Breast epithelium (tissue), 4 donors: ENCODE measurements around the gene TMED9. TPM values are rescaled to one million over a fixed set of nuclear protein-coding genes. Genes with fewer than 3 reads are reported as not detected.
"Not testable (repeated sequence)": the region's sequence is repeated elsewhere in the genome, so short reads cannot be mapped to it uniquely, and the experiment has no call there.

Experiments used
- DNase-seq, 2 donors: peaks; one replicate each; pipeline ENCODE4 v3.0.0-alpha.2; 2019; ENCODE audit warnings: low spot score in 2 of 2
- H3K27ac ChIP-seq, 2 donors: fragments of 200-600 bp; sonication (generic) in 1 of 2; one replicate each; pipeline ENCODE4 v1.5.1; 2016 to 2019; ENCODE audit warnings: mild to moderate bottlenecking in 1 of 2
- H3K27me3 ChIP-seq, 2 donors: fragments of 200-600 bp; sonication (generic) in 1 of 2; one replicate each; pipeline versions ENCODE4 v1.5.1 to v1.6.0; 2017 to 2019; ENCODE audit warnings: control low read depth in 1 of 2, mild to moderate bottlenecking in 1 of 2
- H3K36me3 ChIP-seq: fragments of 200-600 bp; one replicate; pipeline ENCODE4 v1.5.1; 2019
- H3K4me1 ChIP-seq, 2 donors: fragments of 200-600 bp; sonication (generic); one replicate each; pipeline ENCODE4 v1.5.1; 2016 to 2019; ENCODE audit warnings: control low read depth in 1 of 2
- H3K4me3 ChIP-seq, 3 donors: fragments of 200-600 bp; sonication (generic); 1 replicate in 2 of 3; 2 replicates in 1 of 3; pipeline ENCODE4 v1.5.1; 2016 to 2019; ENCODE audit warnings: mild to moderate bottlenecking in 3 of 3, moderate library complexity in 2 of 3
- H3K9me3 ChIP-seq, 2 donors: fragments of 200-600 bp; sonication (generic) in 1 of 2; one replicate each; pipeline ENCODE4 v1.5.1; 2016 to 2019; ENCODE audit warnings: control low read depth in 1 of 2
- CTCF ChIP-seq, 3 donors: fragments of 450-650 bp; IDR thresholded peaks; one replicate each; pipeline ENCODE4 v1.5.1; 2016 to 2017; ENCODE audit warnings: antibody characterized with exemption in 3 of 3, mild to moderate bottlenecking in 3 of 3, moderate library complexity in 3 of 3
- POLR2A ChIP-seq: fragments of 450-650 bp; IDR thresholded peaks from one replicate; pipeline ENCODE4 v1.6.1; 2016; ENCODE audit warnings: antibody characterized with exemption, mild to moderate bottlenecking, moderate library complexity
- POLR2AphosphoS5 ChIP-seq, 3 donors: sonication (generic); formaldehyde crosslinking; IDR thresholded peaks; one replicate each; pipeline ENCODE4 v1.6.1; 2017; ENCODE audit warnings: antibody characterized with exemption in 3 of 3
- intact Hi-C: fragments of 100-400 bp; cut with DNase I; formaldehyde crosslinking; loops from one replicate; pipeline ENCODE4 v1.15.1; 2023; ENCODE audit warnings: low total_unique reads
- total RNA-seq, 3 donors: library from RNA; depleted of rRNA; stranded (reverse); fragments of >200 nt; gene quantifications; one replicate each; pipeline ENCODE4 v1.1.0, GENCODE V29; 2016

The TMED9 gene
- total RNA-seq, 3 donors from 2014 or later = 75.4 to 109 (median 95.1) TPM

DNA sequence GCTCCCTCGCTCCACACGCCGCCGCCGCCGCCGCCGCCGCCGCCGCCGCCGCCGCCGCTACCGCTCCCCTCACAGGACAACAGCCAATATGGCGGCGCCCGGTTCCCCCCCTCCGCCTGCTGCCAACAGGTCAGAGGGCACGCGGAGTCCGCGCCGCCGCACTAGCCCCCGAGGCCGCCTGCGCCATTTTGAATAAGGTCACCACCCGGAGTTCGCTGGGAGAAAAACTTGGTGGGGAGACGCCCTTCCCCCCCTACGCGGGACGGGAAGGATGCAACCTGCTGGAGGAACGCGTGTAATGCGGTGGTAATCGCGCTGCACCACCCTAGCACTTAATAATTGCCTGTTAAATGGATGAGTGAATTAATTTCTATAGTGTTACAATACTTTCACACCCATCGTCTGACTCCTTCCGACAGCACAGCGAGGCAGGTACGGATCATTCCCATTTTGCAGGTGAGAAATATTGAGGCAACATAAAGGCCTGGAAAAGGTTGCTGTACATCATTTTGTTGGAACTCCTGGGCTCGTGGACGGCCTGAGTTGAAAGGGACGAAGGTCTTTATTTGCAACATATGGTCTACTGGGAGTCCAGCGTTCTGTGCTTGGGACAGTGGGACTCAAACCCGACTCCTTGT is 37.4 kb upstream of the TMED9 start, which contains the start of gene FAM193B:
Gene FAM193B (minus strand): TSS at position 90 of the 638 bp plus-strand sequence. CDS start 105 bp downstream, outside the sequence.
- DNase-seq = peak; percentile 88 to 96
- Histone ChIP-seq H3K4me1 (no peaks in the 10 kb centered on the region), H3K36me3 (no peaks in the 10 kb centered on the region), H3K4me3 (peak within 1 kb of the TSS; percentile 90 to 93 (median 90)), H3K27ac (peak within 1 kb of the TSS; percentile 81 to 95), H3K9me3 (no peaks in the 10 kb centered on the region), H3K27me3 (no peaks in the 10 kb centered on the region)
- intact Hi-C loops = loop anchor here (5.0 kb wide), 1 partner anchor 978 kb away; no protein-coding TSS in a partner anchor
- TF ChIP-seq POLR2AphosphoS5 (IDR thresholded peaks at IDR 0.05) = peak in 2 of 3 donors; percentile 58 to 74
- no peak for TF ChIP-seq POLR2A
- TF ChIP-seq CTCF (IDR thresholded peaks at IDR 0.05) = peak in 1 of 3 donors; percentile 24

DNA sequence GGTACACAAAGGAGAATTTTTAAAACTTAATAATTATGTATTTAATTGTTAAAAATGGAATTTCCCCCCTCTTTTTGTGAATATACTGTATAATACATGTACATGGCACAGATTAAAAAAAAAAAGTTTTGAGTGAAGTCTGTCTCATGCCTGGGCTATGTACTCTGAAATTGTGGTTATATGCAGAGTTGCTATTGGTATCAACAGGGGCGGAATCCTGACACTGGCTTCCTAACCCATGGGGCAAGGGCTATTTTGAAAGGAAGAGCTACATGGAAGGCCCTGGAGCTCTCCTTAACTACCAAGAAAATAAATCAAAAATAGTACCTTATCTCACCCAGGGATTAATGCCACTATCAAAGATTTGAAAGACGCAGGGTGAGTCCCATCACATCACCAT is 36.8 kb upstream of the TMED9 start:
- intact Hi-C loops = no loop called here
- H3K27me3 ChIP-seq = no peaks in the 10 kb centered on the region
- no peak overlapping the region for H3K27ac ChIP-seq
- H3K4me3 ChIP-seq = peak overlapping the region in 2 of 3 donors; percentile 90
- H3K4me1 ChIP-seq = no peaks in the 10 kb centered on the region
- DNase-seq = no peak
- no peak for TF ChIP-seq POLR2AphosphoS5 (IDR thresholded peaks at IDR 0.05)
- TF ChIP-seq POLR2A = no peak
- no peak for TF ChIP-seq CTCF (IDR thresholded peaks at IDR 0.05)
- no peaks in the 10 kb centered on the region for H3K36me3 ChIP-seq
- no peaks in the 10 kb centered on the region for H3K9me3 ChIP-seq

GRCh38 chr5:177555665-177556064 is 36.3 kb upstream of the TMED9 start:
- Histone ChIP-seq H3K4me3 (no peak overlapping the region), H3K36me3 (no peaks in the 10 kb centered on the region), H3K27ac (no peak overlapping the region), H3K9me3 (no peaks in the 10 kb centered on the region), H3K4me1 (no peaks in the 10 kb centered on the region), H3K27me3 (no peaks in the 10 kb centered on the region)
- no peak for TF ChIP-seq POLR2AphosphoS5 (IDR thresholded peaks at IDR 0.05)
- no peak for DNase-seq
- intact Hi-C loops = no loop called here

DNA sequence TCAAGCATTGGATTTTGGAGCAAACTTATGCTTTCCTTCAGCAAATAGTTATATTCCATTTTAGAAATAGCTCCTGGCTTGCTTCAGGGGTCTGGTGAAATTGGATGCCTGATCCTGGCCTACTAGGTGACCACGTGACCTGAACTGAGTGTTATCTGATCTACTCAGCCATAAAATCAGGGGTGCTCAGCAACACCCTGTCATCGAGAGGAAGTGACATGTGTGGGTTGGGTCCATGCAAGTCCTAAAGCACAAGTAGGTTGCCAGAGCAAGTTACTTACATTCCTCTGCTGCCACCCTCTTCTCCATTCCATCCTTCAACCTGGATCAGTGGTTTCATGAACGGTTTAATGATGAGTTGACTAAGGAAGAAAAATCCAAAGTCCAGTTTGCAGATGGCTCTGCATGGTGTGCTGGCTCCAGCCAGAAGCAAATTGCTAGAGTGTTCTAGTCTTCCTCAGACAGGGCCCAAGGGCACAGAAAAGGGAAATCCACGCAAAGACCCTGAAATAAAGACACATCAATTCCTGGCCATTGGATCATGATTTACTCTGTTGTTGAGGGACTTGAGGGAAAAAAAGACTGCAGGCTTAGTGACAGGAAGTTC is 34.9 kb upstream of the TMED9 start:
- Histone ChIP-seq H3K4me3 (no peak overlapping the region), H3K27ac (no peak overlapping the region), H3K4me1 (no peaks in the 10 kb centered on the region), H3K36me3 (no peaks in the 10 kb centered on the region), H3K9me3 (peaks cover 0 to 8% of the 10 kb centered on the region in 2 donors), H3K27me3 (no peaks in the 10 kb centered on the region)
- TF ChIP-seq POLR2AphosphoS5 (IDR thresholded peaks at IDR 0.05) (no peak), CTCF (IDR thresholded peaks at IDR 0.05) (no peak), POLR2A (no peak)
- intact Hi-C loops = no loop called here
- no peak for DNase-seq

DNA sequence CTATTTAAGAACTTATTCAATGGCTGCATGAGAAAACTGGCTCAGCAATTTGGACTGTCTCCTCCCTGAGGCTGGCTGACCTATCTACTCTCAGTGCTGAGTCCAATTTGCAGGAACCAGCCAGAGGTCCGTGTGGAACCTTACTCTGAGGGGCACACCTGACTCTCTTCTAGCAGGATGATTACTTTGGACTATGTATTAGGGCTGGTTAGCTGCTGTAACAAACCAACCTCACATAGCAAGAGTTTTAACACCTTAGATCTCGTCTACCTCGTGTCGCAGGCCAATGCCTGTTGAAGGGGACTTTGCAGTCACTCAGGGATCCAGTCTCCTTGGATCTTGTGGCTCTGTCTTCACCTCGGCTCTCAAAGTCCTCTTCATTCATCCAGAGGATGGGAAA is 34.2 kb upstream of the TMED9 start:
- no peaks in the 10 kb centered on the region for H3K4me1 ChIP-seq
- H3K36me3 ChIP-seq = no peaks in the 10 kb centered on the region
- H3K4me3 ChIP-seq = no peak overlapping the region
- no peak for DNase-seq
- no peak for TF ChIP-seq POLR2A
- TF ChIP-seq CTCF (IDR thresholded peaks at IDR 0.05) = no peak
- no peak for TF ChIP-seq POLR2AphosphoS5 (IDR thresholded peaks at IDR 0.05)
- H3K27ac ChIP-seq = no peak overlapping the region
- intact Hi-C loops = no loop called here
- peaks cover 0 to 8% of the 10 kb centered on the region in 2 donors for H3K9me3 ChIP-seq
- H3K27me3 ChIP-seq = no peaks in the 10 kb centered on the region

- H3K4me1 ChIP-seq, H3K27ac ChIP-seq, H3K27me3 ChIP-seq, intact Hi-C loops, DNase-seq, H3K36me3 ChIP-seq, H3K4me3 ChIP-seq, H3K9me3 ChIP-seq: not testable (repeated sequence)
These were observed 32.5 kb upstream of the TMED9 start for GRCh38 chr5:177559446-177559941.
